Nephron (organoid): ENCODE results near the gene MYO18B.

Experiments used
- H3K27ac Mint-ChIP-seq, 3 experiments: 2 replicates each; pipeline ENCODE4 v1.8.0; 2020; ENCODE audit warnings: mixed read lengths in 3 of 3, mild to moderate bottlenecking in 2 of 3, moderate library complexity in 1 of 3
- H3K27me3 Mint-ChIP-seq: 2 replicates; pipeline ENCODE4 v1.8.0; 2021; ENCODE audit warnings: low read depth, mild to moderate bottlenecking, moderate library complexity, mixed read lengths
- H3K36me3 Mint-ChIP-seq: 2 replicates; pipeline ENCODE4 v1.8.0; 2020; ENCODE audit warnings: low read depth, mixed read lengths
- H3K4me1 Mint-ChIP-seq: 2 replicates; pipeline ENCODE4 v1.8.0; 2020; ENCODE audit warnings: mixed read lengths
- H3K4me3 Mint-ChIP-seq, 3 experiments: 2 replicates each; pipeline ENCODE4 v1.8.0; 2020; ENCODE audit warnings: mild to moderate bottlenecking in 3 of 3, mixed read lengths in 3 of 3, moderate library complexity in 2 of 3
- H3K9me3 Mint-ChIP-seq: 2 replicates; pipeline ENCODE4 v1.8.0; 2020; ENCODE audit warnings: mixed read lengths
- TF ChIP-seq, protein P1 (sequence below), 3 experiments: fragments of 200-600 bp; sonication (generic); IDR thresholded peaks; one replicate each; pipeline ENCODE4 v1.5.0; 2021; ENCODE audit warnings: antibody characterized with exemption in 3 of 3; ENCODE audit not compliant: unreplicated experiment in 3 of 3

Gene MYO18B

GRCh38 chr22:25765801-25766200 lies 23.8 kb downstream of the MYO18B start:
- TF ChIP-seq, protein P1, sequence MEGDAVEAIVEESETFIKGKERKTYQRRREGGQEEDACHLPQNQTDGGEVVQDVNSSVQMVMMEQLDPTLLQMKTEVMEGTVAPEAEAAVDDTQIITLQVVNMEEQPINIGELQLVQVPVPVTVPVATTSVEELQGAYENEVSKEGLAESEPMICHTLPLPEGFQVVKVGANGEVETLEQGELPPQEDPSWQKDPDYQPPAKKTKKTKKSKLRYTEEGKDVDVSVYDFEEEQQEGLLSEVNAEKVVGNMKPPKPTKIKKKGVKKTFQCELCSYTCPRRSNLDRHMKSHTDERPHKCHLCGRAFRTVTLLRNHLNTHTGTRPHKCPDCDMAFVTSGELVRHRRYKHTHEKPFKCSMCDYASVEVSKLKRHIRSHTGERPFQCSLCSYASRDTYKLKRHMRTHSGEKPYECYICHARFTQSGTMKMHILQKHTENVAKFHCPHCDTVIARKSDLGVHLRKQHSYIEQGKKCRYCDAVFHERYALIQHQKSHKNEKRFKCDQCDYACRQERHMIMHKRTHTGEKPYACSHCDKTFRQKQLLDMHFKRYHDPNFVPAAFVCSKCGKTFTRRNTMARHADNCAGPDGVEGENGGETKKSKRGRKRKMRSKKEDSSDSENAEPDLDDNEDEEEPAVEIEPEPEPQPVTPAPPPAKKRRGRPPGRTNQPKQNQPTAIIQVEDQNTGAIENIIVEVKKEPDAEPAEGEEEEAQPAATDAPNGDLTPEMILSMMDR (IDR thresholded peaks at IDR 0.05; ENCODE audit: unreplicated experiment in 3 of 3): no peak
- peaks cover 18% of the 10 kb centered on the region for H3K9me3 Mint-ChIP-seq

GRCh38 chr22:25766418-25766817 lies 24.4 kb downstream of the MYO18B start:
- H3K4me3 Mint-ChIP-seq: no peak overlapping the region
- TF ChIP-seq, protein P1 (IDR thresholded peaks at IDR 0.05; ENCODE audit: unreplicated experiment in 3 of 3): no peak
- peaks cover 18% of the 10 kb centered on the region for H3K9me3 Mint-ChIP-seq
- H3K4me1 Mint-ChIP-seq: peaks cover 5% of the 10 kb centered on the region
- peaks cover 35% of the 10 kb centered on the region for H3K27me3 Mint-ChIP-seq
- no peak overlapping the region for H3K27ac Mint-ChIP-seq
- no peaks in the 10 kb centered on the region for H3K36me3 Mint-ChIP-seq

More at GRCh38 chr22:25765801-25766200, 23.8 kb downstream of the MYO18B start:
- H3K27me3 Mint-ChIP-seq: peaks cover 30% of the 10 kb centered on the region
- peaks cover 9% of the 10 kb centered on the region for H3K4me1 Mint-ChIP-seq
- H3K36me3 Mint-ChIP-seq: no peaks in the 10 kb centered on the region
- no peak overlapping the region for H3K27ac Mint-ChIP-seq
- H3K4me3 Mint-ChIP-seq: no peak overlapping the region

DNA sequence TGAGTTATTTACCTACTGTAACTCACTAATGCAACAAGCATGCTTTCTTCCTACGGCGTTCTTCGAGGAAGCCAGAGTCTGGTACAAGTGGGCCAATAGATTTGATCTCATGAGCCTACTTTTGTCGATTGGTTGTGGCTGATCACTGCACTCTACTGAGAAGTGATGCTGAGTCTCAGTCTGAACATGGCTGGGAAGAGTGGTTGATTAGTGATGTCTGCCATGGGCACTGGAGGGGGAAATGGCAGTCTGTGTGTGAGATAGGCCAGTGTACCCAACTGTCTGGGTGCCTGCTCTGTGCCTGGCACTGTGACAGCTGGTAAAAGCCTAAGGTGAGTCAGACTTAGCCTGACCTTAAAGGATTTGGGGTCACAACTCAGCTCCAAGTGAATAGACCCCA lies 28.3 kb downstream of the MYO18B start:
- no peaks in the 10 kb centered on the region for H3K36me3 Mint-ChIP-seq
- peaks cover 30% of the 10 kb centered on the region for H3K27me3 Mint-ChIP-seq
- TF ChIP-seq, protein P1 (IDR thresholded peaks at IDR 0.05; ENCODE audit: unreplicated experiment in 3 of 3): no peak
- no peak overlapping the region for H3K27ac Mint-ChIP-seq
- H3K4me3 Mint-ChIP-seq: no peak overlapping the region
- H3K9me3 Mint-ChIP-seq: peaks cover 12% of the 10 kb centered on the region
- H3K4me1 Mint-ChIP-seq: no peaks in the 10 kb centered on the region

- no peaks in the 10 kb centered on the region for H3K4me1 Mint-ChIP-seq
- no peaks in the 10 kb centered on the region for H3K9me3 Mint-ChIP-seq
- no peaks in the 10 kb centered on the region for H3K36me3 Mint-ChIP-seq
- no peak overlapping the region for H3K27ac Mint-ChIP-seq
- H3K27me3 Mint-ChIP-seq: peaks cover 27% of the 10 kb centered on the region
- no peak overlapping the region for H3K4me3 Mint-ChIP-seq
- TF ChIP-seq, protein P1 (IDR thresholded peaks at IDR 0.05; ENCODE audit: unreplicated experiment in 3 of 3): no peak
These were observed 30.3 kb downstream of the MYO18B start for GRCh38 chr22:25772288-25772687.

- TF ChIP-seq, protein P1 (IDR thresholded peaks at IDR 0.05; ENCODE audit: unreplicated experiment in 3 of 3): peak; percentile 54 to 71 (median 61)
- no peaks in the 10 kb centered on the region for H3K4me1 Mint-ChIP-seq
- H3K36me3 Mint-ChIP-seq: no peaks in the 10 kb centered on the region
- no peak overlapping the region for H3K27ac Mint-ChIP-seq
- H3K4me3 Mint-ChIP-seq: no peak overlapping the region
- peaks cover 22% of the 10 kb centered on the region for H3K27me3 Mint-ChIP-seq
- H3K9me3 Mint-ChIP-seq: no peaks in the 10 kb centered on the region
These were observed 32.6 kb downstream of the MYO18B start for GRCh38 chr22:25774575-25775026.

DNA sequence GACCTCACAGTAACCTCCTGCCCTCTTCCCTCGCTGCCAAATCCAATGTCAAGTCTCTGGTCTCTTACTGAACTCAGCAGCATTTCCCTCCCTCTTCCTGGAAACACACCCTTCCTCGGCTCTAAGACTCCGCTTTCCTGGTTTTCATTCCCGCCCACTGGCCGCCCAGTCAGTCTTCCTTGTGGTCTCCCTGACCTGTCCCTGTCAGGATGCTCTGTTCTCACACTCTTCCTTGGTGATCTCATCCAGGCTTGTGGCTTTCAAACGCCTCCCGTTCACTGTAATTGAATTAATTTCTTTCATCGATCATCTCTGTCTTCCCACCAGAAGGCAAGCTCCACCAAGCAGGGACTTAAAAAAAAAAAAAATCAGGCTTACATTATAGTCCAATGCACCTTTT lies 33.5 kb downstream of the MYO18B start:
- TF ChIP-seq, protein P1 (IDR thresholded peaks at IDR 0.05; ENCODE audit: unreplicated experiment in 3 of 3): no peak
- Mint-ChIP-seq H3K4me1 (no peaks in the 10 kb centered on the region), H3K27me3 (peaks cover 17% of the 10 kb centered on the region), H3K27ac (no peak overlapping the region), H3K36me3 (no peaks in the 10 kb centered on the region), H3K9me3 (no peaks in the 10 kb centered on the region), H3K4me3 (no peak overlapping the region)
